Prostate gland (tissue), 2 donors: Measurements from ENCODE around the gene IMPA2.

Source experiments
- POLR2A ChIP-seq: fragments of 450-650 bp; IDR thresholded peaks from one replicate; pipeline ENCODE4 v1.6.1; 2016; ENCODE audit warnings: antibody characterized with exemption, mild to moderate bottlenecking
- TF ChIP-seq, protein P1 (sequence below), 4 experiments: fragments of 200-600 bp in 2 of 4; fragments of 450-650 bp in 2 of 4; sonication (generic) in 2 of 4; IDR thresholded peaks; 1 replicate in 3 of 4; 2 replicates in 1 of 4; pipeline ENCODE4 v1.5.1; 2016 to 2019; ENCODE audit warnings: antibody characterized with exemption in 4 of 4, mild to moderate bottlenecking in 2 of 4, moderate library complexity in 2 of 4

GRCh38 chr18:11947214-11948191, 33.8 kb upstream of the IMPA2 start:
- TF ChIP-seq, protein P1, sequence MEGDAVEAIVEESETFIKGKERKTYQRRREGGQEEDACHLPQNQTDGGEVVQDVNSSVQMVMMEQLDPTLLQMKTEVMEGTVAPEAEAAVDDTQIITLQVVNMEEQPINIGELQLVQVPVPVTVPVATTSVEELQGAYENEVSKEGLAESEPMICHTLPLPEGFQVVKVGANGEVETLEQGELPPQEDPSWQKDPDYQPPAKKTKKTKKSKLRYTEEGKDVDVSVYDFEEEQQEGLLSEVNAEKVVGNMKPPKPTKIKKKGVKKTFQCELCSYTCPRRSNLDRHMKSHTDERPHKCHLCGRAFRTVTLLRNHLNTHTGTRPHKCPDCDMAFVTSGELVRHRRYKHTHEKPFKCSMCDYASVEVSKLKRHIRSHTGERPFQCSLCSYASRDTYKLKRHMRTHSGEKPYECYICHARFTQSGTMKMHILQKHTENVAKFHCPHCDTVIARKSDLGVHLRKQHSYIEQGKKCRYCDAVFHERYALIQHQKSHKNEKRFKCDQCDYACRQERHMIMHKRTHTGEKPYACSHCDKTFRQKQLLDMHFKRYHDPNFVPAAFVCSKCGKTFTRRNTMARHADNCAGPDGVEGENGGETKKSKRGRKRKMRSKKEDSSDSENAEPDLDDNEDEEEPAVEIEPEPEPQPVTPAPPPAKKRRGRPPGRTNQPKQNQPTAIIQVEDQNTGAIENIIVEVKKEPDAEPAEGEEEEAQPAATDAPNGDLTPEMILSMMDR (IDR thresholded peaks at IDR 0.05) = peak in 1 of 4 experiments; percentile 9
- peak; percentile 70 for TF ChIP-seq POLR2A
